OCI-LY1 (cell line): ENCODE data around the gene TCERG1L.

Experiments
- H2AFZ ChIP-seq: fragments of 200-600 bp; sonication (generic), shearing (Covaris generic); 2 replicates; pipeline ENCODE4 v1.6.0; 2014; ENCODE audit warnings: antibody characterized with exemption, mild to moderate bottlenecking, low read length
- H3F3A ChIP-seq: fragments of 200-600 bp; sonication (generic), shearing (Covaris generic); 2 replicates; pipeline ENCODE4 v1.6.0; 2014; ENCODE audit warnings: mild to moderate bottlenecking, antibody characterized with exemption, low read length, moderate library complexity; ENCODE audit not compliant: insufficient read depth
- H3K27ac ChIP-seq: fragments of 200-600 bp; sonication (generic); 2 replicates; pipeline ENCODE4 v1.5.1; 2014; ENCODE audit warnings: low read length, mixed run types, mild to moderate bottlenecking, low read depth; ENCODE audit not compliant: poor library complexity, severe bottlenecking
- H3K27me3 ChIP-seq: fragments of 200-600 bp; sonication (generic); 2 replicates; pipeline ENCODE4 v1.6.0; 2014; ENCODE audit warnings: antibody characterized with exemption, mild to moderate bottlenecking, low read length, moderate library complexity; ENCODE audit not compliant: insufficient read depth
- H3K36me3 ChIP-seq: fragments of 200-600 bp; sonication (generic); 2 replicates; pipeline ENCODE4 v1.6.1; 2014; ENCODE audit warnings: mild to moderate bottlenecking, antibody characterized with exemption, low read length, moderate library complexity, mixed read lengths; ENCODE audit not compliant: insufficient read depth
- H3K4me1 ChIP-seq: fragments of 200-600 bp; sonication (generic); 2 replicates; pipeline ENCODE4 v1.5.1; 2014; ENCODE audit warnings: mild to moderate bottlenecking, low read length, moderate library complexity; ENCODE audit not compliant: insufficient read depth, severe bottlenecking
- H3K4me2 ChIP-seq: fragments of 200-600 bp; sonication (generic), shearing (Covaris generic); 2 replicates; pipeline ENCODE4 v1.6.1; 2014; ENCODE audit warnings: low read length
- H3K4me3 ChIP-seq: fragments of 200-600 bp; sonication (generic); 2 replicates; pipeline ENCODE4 v1.5.1; 2014; ENCODE audit warnings: low read length, low read depth, mild to moderate bottlenecking, mixed read lengths; ENCODE audit not compliant: poor library complexity, severe bottlenecking
- H3K79me2 ChIP-seq: fragments of 200-600 bp; shearing (Covaris generic); 2 replicates; pipeline ENCODE4 v1.6.1; 2016; ENCODE audit warnings: mixed run types, low read length, mixed read lengths; ENCODE audit not compliant: insufficient read depth
- H3K9ac ChIP-seq: fragments of 200-600 bp; sonication (generic), shearing (Covaris generic); 2 replicates; pipeline ENCODE4 v1.6.1; 2014; ENCODE audit warnings: mild to moderate bottlenecking, low read length, mixed read lengths
- H3K9me2 ChIP-seq: fragments of 200-600 bp; sonication (generic), shearing (Covaris generic); 2 replicates; pipeline ENCODE4 v1.6.1; 2014; ENCODE audit warnings: low read depth, mild to moderate bottlenecking, low read length, mixed read lengths
- H3K9me3 ChIP-seq: fragments of 200-600 bp; shearing (Covaris generic); 2 replicates; pipeline ENCODE4 v1.6.1; 2014; ENCODE audit warnings: low read length, mixed read lengths
- H4K20me1 ChIP-seq: fragments of 200-600 bp; sonication (generic), shearing (Covaris generic); 2 replicates; pipeline ENCODE4 v1.6.0; 2016; ENCODE audit warnings: mild to moderate bottlenecking, low read length; ENCODE audit not compliant: insufficient read depth
- CTCF ChIP-seq: fragments of 200-600 bp; sonication (generic), shearing (Covaris generic); IDR thresholded peaks from 2 replicates; pipeline ENCODE4 v1.5.1; 2017; ENCODE audit warnings: mild to moderate bottlenecking, antibody characterized with exemption, low read length, moderate library complexity, mixed read lengths
- EZH2 ChIP-seq: fragments of 200-600 bp; sonication (generic), shearing (Covaris generic); IDR thresholded peaks from 2 replicates; pipeline ENCODE4 v1.8.0; 2017; ENCODE audit warnings: borderline replicate concordance, mixed run types, mild to moderate bottlenecking, antibody characterized with exemption, low read length, moderate library complexity, mixed read lengths

Gene TCERG1L

GRCh38 chr10:131355881-131356280, 44.4 kb upstream of the TCERG1L start:
- no peaks in the 10 kb centered on the region for H3K9me3 ChIP-seq
- no peaks in the 10 kb centered on the region for H3F3A ChIP-seq
- no peaks in the 10 kb centered on the region for H4K20me1 ChIP-seq
- no peaks in the 10 kb centered on the region for H3K4me1 ChIP-seq
- H3K9me2 ChIP-seq = no peaks in the 10 kb centered on the region
- no peaks in the 10 kb centered on the region for H3K36me3 ChIP-seq
- no peak overlapping the region for H3K9ac ChIP-seq
- no peak for TF ChIP-seq CTCF
- H2AFZ ChIP-seq = no peak overlapping the region
- no peaks in the 10 kb centered on the region for H3K27me3 ChIP-seq
- H3K79me2 ChIP-seq = no peaks in the 10 kb centered on the region
- H3K4me3 ChIP-seq = no peak overlapping the region
- H3K27ac ChIP-seq = no peak overlapping the region
- no peak overlapping the region for H3K4me2 ChIP-seq

DNA sequence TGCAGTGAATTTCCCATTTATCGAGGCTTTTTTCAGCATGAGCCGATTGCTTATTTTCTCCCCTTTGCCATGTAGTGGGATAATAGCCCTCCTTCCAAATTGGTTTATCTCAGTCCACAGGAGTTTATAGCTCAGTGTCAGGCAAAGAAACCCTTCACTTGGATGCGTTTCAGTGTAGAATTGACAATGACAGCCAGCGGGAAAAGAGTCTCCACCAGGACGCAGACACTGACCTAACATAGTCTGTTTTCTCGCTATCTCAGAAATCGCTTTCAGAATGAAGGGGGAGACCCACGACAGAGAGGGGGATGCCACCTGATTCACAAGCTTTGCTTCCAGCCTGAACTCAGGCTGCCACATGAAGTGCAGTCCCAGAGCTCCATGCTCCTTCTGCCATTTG, 43.5 kb upstream of the TCERG1L start:
- H3K9me2 ChIP-seq = no peaks in the 10 kb centered on the region

DNA sequence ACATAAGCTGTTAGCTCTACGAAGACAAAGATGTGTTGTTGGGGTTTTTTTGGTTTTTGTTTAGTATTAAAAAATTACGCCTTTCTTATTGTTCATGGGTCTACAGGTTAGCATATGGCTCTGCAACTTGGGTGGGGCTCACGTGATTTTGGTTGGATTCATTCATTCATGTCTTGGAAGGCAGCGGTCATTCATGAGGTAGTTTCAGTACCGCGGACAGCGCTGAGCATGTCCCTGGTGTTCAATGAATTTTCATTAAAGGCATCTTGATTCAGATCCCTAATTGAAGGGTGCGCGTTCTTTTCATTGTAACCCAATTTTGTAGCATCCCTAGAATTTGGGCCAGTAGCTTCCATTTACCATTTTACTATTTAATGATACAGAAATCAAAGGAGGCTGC, 42.9 kb upstream of the TCERG1L start:
- H3K9ac ChIP-seq = no peak overlapping the region
- no peaks in the 10 kb centered on the region for H3K79me2 ChIP-seq
- H2AFZ ChIP-seq = no peak overlapping the region
- H3K4me3 ChIP-seq = no peak overlapping the region
- H3K27me3 ChIP-seq = no peaks in the 10 kb centered on the region
- no peaks in the 10 kb centered on the region for H3K9me2 ChIP-seq
- no peaks in the 10 kb centered on the region for H3F3A ChIP-seq
- no peak overlapping the region for H3K4me2 ChIP-seq
- TF ChIP-seq EZH2 (no peak), CTCF (no peak)
- no peaks in the 10 kb centered on the region for H4K20me1 ChIP-seq
- no peaks in the 10 kb centered on the region for H3K4me1 ChIP-seq
- no peaks in the 10 kb centered on the region for H3K36me3 ChIP-seq
- H3K9me3 ChIP-seq = no peaks in the 10 kb centered on the region
- no peak overlapping the region for H3K27ac ChIP-seq

More for the DNA sequence above, 43.5 kb upstream of the TCERG1L start:
- Histone ChIP-seq H3K9me3 (no peaks in the 10 kb centered on the region), H4K20me1 (no peaks in the 10 kb centered on the region), H2AFZ (no peak overlapping the region), H3K27me3 (no peaks in the 10 kb centered on the region), H3K9ac (no peak overlapping the region), H3K27ac (no peak overlapping the region), H3K4me1 (no peaks in the 10 kb centered on the region), H3K79me2 (no peaks in the 10 kb centered on the region), H3K36me3 (no peaks in the 10 kb centered on the region), H3F3A (no peaks in the 10 kb centered on the region), H3K4me2 (no peak overlapping the region), H3K4me3 (no peak overlapping the region)
- TF ChIP-seq EZH2 = no peak
- no peak for TF ChIP-seq CTCF
